ENCODE measurements around the gene C1QTNF12.

- TF ChIP-seq YY1 (IDR thresholded peaks at IDR 0.05; ENCODE audit: low read depth) (no peak), CEBPB (IDR thresholded peaks at IDR 0.05) (no peak), TAF1 (IDR thresholded peaks at IDR 0.05; ENCODE audit: low read depth) (no peak)
These were observed 46.3 kb upstream of the C1QTNF12 start for GRCh38 chr1:1292851-1293250.
